Measurements from ENCODE around the gene PRDM12. TPM values are rescaled to one million over a fixed set of nuclear protein-coding genes. Genes with fewer than 3 reads are reported as not detected.

The PRDM12 gene
- polyA plus RNA-seq, 3 donors, result not detected

DNA sequence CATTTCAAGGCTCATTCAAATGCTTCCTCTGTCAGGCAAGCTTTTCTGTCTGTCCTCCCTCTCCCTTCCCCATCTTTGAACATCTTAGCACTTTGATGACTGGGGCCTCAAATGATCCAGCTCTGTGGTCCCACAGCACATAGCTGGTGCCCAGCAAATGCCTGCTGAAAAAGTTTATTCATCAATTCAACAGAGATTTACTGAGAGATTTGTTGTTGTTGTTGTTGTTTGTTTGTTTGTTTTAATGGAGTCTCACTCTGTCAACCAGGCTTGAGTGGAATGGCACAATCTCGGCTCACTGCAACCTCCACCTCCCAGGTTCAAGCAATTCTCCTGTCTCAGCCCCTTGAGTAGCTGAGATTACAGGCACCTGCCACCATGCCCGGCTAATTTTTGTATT is 23.2 kb downstream of the PRDM12 start:
- no peak for DNase-seq (ENCODE audit: low read depth in 3 of 3, low spot score in 2 of 3)

DNA sequence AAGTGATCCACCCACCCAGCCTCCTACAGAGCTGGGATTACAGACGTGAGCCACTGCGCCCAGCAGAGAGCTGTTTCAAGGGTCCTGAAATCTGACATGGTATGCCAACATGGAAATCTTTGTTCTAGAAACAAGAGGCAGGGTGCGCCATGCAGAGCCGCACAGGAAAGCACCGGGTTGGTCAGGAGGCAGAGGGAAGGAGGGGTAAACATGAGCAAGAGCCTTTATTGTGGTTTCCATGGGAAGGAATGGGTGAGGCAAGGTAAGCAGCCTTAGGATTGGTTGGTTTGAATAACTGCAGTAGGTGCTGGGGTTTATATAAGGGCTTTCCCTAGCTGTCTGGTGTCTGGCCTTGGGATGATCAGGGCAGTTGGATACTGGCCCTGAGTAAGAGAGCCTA is 23.7 kb downstream of the PRDM12 start:
- DNase-seq (ENCODE audit: low read depth in 3 of 3, low spot score in 2 of 3), result no peak

DNA sequence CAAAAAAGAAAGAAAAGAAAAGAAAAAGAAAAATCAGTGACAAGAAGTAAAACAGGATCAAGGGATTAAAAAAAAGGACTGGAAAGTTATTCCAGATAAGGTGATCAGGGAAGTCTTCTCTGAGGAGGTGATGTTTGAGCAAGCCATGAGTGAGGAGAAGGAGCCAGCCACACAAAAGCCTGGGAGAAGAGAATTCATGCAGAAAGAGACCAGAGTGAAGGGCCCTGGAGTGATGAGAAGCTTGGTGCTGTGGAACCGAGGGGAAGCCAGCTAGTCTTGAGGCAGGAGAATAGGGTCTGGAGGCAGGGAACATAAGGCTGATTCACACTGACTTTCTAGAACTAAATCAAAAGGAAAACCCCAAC is 25.2 kb downstream of the PRDM12 start:
- DNase-seq (ENCODE audit: low read depth in 3 of 3, low spot score in 2 of 3), result no peak

DNA sequence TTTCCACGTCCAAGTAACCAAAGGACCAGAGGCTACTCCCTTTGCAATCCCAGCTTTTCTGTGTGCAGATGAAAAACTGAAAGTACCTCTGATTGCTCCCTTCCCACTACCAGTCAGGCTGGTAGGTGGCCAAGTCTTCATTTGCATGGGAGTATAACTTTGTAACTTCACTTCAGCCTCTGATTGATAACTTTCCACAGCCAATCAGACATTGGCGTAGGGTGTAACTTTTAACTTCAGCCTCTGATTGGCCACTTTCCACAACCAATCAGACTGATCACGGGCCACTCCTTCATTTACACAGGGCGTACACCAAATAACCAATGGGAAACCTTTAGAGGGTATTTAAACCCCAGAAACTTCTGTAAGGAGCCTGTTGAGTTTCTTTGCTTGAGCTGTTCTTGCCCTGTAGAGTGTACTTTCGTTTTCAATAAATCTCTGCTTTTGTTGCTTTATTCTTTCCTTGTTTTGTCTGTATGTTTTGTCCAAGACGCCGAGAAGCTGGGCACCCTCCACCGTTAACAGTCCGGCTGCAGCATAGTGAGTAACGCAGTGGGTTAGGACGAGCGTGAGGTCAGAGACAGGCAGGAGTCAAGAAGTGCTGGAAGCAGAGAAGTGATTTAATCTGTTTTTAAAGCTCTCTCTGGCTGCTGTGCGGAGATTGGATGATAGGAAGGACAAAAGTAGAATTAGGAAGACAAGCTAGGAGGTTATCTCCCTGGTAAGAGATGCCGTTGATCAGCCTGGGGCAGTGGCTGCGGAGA is 25.7 kb downstream of the PRDM12 start:
- no peak for DNase-seq (ENCODE audit: low read depth in 3 of 3, low spot score in 2 of 3)

DNA sequence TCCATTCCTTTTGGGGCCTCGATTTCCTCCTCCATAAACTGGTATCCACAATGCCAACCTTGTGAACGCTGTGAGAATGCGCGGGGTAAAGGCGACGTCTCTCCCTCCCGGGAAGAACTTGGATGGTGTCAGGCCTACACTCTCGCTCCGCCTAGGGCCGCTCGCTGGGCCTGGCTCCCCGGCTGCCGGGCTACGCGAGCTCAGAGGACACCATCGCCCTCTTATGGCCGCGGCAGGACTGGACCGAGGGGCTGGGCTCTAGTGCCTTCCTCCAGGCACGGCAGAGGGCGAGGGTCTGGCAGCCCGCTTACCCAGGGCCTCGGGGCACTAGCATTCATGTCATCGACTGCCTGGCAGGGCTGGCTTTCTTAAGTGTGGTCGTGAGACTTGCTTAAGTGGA is 27.9 kb downstream of the PRDM12 start:
- no peak for DNase-seq (ENCODE audit: low read depth in 3 of 3, low spot score in 2 of 3)

DNA sequence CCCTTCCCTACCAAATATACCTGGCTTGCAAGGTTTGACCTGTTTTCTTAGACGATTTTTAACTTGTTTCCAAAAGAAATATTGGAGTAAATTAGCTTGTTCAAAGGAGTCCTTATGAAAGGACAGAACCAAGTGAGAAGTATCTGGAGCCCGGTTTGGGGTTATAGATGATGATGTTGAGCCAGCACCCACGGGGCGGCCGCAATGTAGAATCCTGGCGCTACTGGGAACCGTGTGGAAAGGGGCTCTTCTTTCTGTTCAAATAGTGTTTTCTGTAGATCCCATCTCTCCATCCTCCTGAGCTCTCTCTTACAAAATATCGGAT is 28.7 kb downstream of the PRDM12 start:
- DNase-seq (ENCODE audit: low read depth in 3 of 3, low spot score in 2 of 3), result no peak

DNA sequence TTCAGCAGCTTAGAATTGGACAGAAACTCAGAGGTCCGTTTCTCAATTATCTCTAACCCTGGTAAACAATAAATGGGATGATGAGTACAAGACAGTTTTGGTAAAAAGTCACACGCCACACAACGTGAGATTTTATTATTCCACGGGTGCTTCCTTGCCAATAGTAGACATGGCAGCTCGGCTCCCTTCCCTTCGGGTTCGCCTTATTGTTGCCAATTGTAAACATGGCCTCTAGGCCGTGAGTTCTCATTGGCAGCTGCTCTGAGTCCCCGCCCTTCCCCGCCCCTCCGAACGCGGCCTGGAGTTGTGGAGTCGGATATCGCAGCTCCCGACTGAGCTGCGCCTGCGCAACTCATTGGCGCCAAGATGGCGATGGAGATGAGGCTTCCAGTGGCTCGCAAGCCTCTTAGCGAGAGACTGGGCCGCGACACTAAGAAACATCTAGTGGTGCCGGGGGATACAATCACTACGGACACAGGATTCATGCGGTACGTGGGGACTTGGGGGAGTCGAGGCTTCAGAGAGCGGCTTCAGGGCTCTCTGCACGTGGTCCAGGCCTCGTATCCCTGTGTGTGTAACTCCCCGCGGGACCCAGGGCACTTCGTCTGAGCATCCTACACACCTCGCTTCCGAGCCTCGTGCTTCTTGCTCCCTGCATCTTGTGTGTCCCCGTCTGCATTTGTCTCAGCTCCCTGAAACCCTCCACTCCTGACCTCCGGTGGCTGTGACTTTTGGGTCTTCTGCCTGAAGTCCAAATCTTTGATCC is 29.2 kb downstream of the PRDM12 start, which contains the start of gene EXOSC2:
TSS of gene EXOSC2 (plus strand) at position 355 of the 766 bp plus-strand sequence. CDS start at position 367, 12 bp downstream.
- DNase-seq (ENCODE audit: low read depth in 3 of 3, low spot score in 2 of 3), result peak; percentile 91 to 96 (median 94)

DNA sequence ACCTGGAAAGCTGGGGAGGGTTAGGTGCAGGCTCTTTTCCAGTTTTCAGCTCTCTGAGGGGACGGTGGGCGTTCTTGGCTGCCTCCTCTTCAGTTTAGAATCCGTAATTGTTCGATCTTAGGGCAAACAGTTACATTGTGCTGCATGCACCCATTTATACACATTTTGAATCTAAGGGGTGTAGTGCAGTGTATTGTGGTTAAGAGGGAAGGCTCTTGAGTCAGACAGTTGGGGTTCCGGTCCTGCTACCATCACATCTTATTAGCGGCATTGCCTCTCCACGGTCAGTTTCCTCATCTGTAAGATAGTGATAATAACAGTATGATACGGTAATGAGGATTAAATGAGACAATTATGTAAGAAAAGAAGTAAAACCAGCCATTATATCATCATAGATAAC is 29.8 kb downstream of the PRDM12 start:
- DNase-seq (ENCODE audit: low read depth in 3 of 3, low spot score in 2 of 3), result no peak

DNA sequence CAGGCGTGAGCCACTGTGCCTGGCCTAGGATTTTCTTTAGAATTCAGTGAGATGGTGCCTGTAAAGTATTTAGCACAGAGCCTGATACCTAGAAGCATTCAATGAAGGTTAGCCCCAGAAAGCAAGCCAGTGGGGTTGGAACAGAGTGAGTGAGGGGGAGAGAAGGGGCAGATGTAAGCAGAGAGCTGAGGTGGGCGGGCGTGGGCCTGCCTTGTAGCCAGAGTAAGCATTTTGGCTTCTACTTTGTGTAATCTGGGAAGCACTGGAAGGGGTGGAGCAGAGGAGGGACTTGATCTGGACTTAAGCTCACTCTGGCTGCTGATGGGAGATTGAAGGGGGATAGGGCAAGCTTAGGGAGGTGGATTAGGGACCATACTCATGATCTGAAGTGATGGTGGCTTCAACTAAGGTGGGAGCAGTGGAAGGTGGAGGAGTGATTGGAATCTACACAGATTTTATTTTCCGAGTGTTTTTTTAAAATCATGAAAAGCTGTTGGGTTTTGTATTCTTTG is 31.8 kb downstream of the PRDM12 start:
- no peak for DNase-seq (ENCODE audit: low read depth in 3 of 3, low spot score in 2 of 3)

DNA sequence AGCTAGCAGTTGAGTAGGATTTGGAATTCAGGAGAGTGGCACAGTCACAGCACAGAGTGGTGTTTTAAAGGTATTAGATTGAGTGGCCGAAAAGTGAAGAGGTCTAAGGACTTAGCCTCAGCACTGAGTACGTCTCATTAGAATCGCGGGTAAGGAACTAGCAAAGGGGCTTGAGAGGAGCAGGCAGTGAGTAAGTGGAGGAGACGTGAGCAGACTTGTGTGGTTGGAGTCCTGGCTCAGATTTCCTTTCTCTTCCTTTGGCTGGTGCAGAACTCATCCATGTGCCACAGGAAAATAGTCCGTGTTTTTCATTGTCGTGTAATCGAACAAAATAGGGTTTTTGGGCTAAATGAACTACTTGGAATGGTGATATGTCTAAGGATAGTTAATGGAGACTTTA is 32.6 kb downstream of the PRDM12 start:
- no peak for DNase-seq (ENCODE audit: low read depth in 3 of 3, low spot score in 2 of 3)

DNA sequence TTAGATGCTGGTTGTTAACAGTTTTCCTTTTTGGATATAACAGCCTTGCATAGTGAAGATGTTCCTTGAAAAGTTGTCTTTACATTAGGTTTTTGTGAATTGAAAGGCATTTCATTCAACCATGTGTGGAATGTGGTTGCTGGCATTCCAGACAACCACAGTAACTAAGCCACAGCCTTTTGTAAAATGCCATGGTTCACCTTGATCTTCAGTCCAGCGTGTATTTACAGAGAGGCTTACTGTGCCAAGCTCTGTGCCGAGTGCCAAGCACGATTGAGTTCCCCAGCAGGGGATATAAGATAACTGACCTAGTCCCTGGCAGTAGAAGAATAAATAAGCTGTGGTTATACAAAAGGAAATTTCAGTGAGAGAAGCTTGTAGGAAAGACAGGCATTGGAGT is 34.1 kb downstream of the PRDM12 start:
- DNase-seq (ENCODE audit: low read depth in 3 of 3, low spot score in 2 of 3), result no peak

DNA sequence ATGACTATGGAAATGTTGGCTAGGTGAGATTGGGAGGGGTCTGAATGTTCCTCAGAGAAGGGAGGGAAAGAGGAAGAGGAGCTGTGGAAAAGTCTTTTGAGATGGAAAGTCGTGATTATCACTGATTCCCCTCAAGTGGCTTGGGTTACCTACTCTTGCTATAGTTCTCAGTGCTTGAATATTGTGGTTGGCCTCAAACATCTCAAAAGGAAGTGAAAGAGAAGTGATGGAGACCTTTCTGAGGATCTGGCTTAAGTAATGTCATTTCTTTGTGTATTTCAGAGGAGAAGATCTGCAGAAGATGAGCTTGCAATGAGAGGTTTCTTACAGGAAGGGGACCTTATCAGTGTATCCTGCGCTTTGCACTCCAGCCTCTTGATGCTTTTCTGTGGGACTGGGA is 34.7 kb downstream of the PRDM12 start:
- no peak for DNase-seq (ENCODE audit: low read depth in 3 of 3, low spot score in 2 of 3)

DNA sequence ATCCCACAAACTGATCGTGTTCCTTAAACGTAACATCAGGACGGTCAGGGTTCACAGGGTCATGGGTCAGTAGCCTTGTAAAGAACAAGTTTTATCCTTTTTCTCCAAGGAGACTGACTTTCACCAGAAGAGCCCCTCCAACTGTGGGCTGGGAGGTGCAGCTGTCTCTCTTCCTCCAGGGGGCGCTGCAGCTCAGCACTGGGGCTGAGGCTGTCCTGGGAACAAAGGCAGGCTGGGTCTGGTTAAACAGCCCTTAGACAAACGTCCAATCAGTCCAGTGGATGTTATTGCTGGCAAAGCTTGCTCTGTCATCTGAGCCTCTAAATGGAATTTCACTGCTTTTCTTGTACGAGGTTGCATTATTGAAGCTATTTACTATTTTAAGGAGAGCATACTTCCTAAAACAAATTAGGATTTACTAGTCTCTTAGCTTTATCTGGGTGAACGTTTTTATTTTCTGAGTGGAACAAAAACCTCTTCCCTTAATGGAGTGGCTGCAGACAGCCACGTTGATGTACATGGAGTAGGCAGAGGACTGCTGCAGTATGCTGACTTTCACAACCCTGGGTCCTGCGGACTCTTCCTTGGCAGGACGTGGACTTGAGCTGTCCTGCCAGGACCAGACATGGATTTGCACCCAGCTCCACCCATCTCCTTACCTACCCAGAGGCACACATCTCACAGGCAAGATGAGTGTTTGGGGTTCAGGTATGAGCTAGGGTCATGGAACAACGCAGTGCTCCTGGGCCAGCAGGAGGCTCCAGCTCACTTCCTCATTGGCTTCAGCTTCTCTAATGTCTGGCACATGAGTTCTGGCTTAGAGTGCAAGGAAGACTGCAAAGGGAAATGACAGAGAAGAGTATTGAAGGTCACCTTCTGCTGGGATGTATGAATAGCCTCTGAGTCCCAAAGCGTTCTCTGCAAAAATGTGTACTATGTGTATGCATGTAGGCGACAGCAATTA is 36.9 kb downstream of the PRDM12 start:
- DNase-seq (ENCODE audit: low read depth in 3 of 3, low spot score in 2 of 3), result no peak

DNA sequence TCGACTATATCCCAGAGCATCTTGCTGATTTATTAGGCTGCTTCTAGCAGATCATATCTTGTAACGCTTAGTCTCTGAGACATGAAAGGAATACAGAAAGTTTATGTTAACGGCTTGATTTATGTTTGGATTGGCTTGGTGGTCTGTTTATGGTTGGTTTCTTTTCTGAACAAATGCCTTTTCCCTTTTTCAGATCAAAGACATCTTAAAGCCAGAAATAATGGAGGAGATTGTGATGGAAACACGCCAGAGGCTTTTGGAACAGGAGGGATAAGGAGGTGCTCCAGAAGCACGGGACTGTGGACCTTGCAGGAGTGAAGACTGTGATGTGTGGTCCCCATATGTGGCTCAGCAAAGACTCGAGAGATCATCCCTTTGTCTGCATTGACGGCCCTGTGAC is 39.1 kb downstream of the PRDM12 start:
- no peak for DNase-seq (ENCODE audit: low read depth in 3 of 3, low spot score in 2 of 3)

DNA sequence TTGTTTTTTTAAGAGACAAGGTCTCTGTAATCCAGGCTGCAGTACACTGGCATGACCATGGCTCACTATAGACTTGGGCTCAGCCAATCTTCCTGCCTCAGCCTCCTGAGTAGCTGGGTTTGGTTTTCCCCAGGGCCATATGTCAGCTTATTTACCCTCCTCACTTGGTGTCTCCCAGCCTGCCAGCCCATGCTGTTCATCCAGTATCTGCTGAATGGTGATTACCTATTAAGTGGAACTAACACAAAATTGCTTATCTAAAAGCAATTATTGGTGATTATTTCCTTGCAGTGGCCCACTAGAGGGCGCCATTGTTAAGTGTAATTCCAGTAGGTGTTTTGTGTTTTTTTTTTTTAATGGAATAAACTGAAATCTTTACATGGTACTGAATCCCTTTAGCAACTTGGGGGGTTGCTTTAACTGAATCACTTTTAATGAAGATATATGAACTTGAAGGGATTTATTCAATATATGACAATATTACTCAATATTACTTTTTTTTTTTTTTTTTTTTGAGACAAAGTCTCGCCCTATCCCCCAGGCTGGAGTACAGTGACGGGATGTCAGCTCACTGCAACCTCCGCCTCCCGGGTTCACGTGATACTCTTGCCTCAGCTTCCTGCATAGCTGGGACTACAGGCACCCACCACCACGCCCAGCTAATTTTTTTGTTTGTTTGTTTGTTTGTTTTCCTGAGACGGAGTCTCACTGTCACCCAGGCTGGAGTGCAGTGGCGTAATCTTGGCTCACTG is 43.0 kb downstream of the PRDM12 start:
- DNase-seq (ENCODE audit: low read depth in 3 of 3, low spot score in 2 of 3), result no peak

DNA sequence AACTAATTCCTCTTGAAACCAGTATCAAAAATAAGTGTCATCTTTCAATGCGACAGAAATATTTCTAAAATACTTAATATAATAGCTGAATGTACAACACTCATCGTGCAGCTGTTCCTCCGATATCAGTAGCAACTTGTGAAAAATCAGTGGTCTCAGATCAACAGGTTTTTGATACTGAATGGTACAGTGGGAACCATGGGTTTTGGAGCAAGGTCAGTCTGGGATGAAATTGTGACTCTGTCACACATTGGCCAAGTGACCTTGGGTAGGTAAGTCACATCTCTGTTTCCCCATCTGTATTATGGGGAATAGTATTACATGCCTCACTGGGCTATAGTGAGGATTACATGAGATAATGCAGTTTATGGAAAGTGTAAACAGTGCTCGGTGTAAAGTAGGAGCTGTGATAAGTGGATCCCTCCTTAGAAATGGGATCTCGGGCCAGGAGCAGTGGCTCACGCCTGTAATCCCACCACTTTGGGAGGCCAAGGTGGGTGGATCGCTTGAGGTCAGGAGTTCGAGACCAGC is 46.5 kb downstream of the PRDM12 start:
- DNase-seq (ENCODE audit: low read depth in 3 of 3, low spot score in 2 of 3), result no peak

DNA sequence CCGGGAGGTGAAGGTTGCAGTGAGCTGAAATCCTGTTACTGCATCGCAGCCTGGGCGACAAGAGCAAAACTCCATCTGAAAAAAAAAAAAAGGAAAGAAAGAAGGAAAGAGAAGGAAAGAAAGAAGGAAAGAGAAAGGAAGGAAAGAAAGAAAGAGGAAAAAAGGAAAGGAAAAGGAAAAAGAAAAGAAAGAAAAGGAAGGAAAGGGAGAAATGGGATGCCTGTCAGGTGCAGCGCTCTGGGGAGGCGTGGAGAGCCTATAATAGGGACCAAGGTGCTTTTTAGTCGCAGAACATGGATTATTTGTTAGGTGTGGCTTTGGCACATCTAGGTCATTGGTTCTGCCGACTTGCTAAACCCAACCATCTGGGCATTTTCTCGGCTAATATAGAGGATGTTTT is 47.1 kb downstream of the PRDM12 start:
- DNase-seq (ENCODE audit: low read depth in 3 of 3, low spot score in 2 of 3), result no peak

DNA sequence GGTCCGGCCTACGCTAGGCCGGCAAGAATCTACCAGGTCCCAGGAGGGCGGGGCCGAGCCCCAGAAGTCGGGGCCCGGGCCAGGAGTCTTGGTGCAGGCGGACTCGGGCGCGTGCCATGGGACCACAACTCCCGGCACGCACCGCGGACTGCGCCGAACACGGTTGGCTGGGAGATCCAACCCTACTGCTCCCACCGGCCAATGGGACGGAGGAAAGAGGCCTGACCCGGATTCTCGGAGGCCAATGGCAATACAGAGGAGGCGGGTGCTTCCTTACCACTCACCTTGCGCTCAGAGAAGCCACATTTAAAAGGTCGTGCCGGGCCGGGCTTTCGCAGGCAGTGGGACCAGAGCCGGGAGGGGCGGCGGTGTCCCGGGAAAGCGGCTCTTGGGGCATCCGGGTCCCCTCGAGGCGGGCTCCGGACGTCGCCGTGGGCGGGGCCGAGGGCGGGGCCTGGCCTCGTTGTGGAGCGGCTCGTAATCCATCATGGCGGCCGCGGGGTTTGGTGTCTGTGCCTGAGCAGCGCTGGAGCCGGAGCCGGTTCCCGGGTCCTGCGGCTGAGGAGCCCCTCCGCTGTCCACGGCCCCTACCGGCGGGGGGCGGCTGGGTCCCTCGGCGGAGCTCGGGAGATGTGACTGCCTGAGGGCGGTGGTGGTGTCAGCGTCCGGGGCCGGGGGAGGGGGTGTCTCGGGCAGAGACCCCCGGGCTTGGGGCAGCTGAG is 48.3 kb downstream of the PRDM12 start:
- peak; percentile 91 to 97 (median 95) for DNase-seq (ENCODE audit: low read depth in 3 of 3, low spot score in 2 of 3)

DNA sequence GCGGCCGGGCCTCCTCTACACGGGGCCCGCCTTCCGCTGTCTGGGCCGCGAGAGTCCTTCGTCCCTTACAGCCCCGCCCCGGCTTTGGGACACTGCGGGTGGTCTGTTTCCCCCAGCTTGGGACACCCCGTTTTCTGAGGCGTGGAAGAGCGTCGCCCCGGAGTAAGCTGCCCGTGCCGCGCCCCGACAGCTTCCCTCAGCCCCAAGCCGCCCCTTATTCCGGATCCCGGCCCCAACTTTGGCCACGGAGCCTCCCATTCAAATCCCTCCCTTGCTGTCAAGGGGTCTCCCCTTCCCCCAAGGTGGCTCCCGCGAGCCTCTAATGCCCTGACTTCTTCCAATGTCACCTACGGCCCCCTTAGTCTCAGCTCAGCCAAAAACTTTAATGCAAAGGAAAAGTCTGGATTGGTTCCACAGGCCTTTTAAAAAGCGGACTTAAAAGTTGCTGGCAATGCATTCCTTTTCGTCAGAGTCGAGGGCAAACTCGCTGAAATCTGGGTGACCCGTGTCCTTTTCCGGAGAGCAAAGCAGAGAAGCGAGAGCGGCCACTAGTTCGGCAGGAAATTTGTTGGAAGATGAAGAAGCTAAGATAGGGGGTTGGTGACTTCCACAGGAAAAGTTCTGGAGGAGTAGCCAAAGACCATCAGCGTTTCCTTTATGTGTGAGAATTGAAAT is 49.0 kb downstream of the PRDM12 start:
- DNase-seq (ENCODE audit: low read depth in 3 of 3, low spot score in 2 of 3), result no peak
